Activated T-cell treated with anti-CD3 and anti-CD28 coated beads for 4 hours (primary cell): ENCODE data around the gene ATP6V1F.

Experiments
- DNase-seq: peaks from one replicate; pipeline ENCODE4 v3.0.0-alpha.2; 2020

The ATP6V1F gene

GRCh38 chr7:128884561-128885369 lies 22.1 kb downstream of the ATP6V1F start:
- no peak for DNase-seq

- DNase-seq: no peak
Observed at GRCh38 chr7:128885370-128886187, 22.9 kb downstream of the ATP6V1F start.

- no peak for DNase-seq
Observed at GRCh38 chr7:128886391-128887168, 23.9 kb downstream of the ATP6V1F start.

GRCh38 chr7:128887169-128888038 lies 24.7 kb downstream of the ATP6V1F start:
- DNase-seq: no peak

GRCh38 chr7:128888039-128888755 lies 25.5 kb downstream of the ATP6V1F start:
- no peak for DNase-seq

GRCh38 chr7:128888756-128889095 lies 26.1 kb downstream of the ATP6V1F start:
- no peak for DNase-seq

- no peak for DNase-seq
Observed at GRCh38 chr7:128889121-128889520, 26.5 kb downstream of the ATP6V1F start.

- no peak for DNase-seq
Observed at GRCh38 chr7:128890306-128891109, 27.9 kb downstream of the ATP6V1F start.

GRCh38 chr7:128891110-128891941 lies 28.7 kb downstream of the ATP6V1F start:
- no peak for DNase-seq

GRCh38 chr7:128891942-128892269 lies 29.2 kb downstream of the ATP6V1F start:
- DNase-seq: no peak

GRCh38 chr7:128892521-128893250 lies 30.0 kb downstream of the ATP6V1F start:
- no peak for DNase-seq

- DNase-seq: no peak
Observed at GRCh38 chr7:128893251-128894100, 30.8 kb downstream of the ATP6V1F start.

- no peak for DNase-seq
Observed at GRCh38 chr7:128894101-128894440, 31.4 kb downstream of the ATP6V1F start.

- DNase-seq: no peak
Observed at GRCh38 chr7:128895320-128895719, 32.7 kb downstream of the ATP6V1F start.

- no peak for DNase-seq
Observed at GRCh38 chr7:128899392-128899791, 36.7 kb downstream of the ATP6V1F start.

GRCh38 chr7:128900237-128900636 lies 37.6 kb downstream of the ATP6V1F start:
- DNase-seq: no peak

- no peak for DNase-seq
Observed at GRCh38 chr7:128902761-128903585, 40.3 kb downstream of the ATP6V1F start.
